K562 (cell line): ENCODE measurements around the gene SFMBT2. TPM values are rescaled to one million over a fixed set of nuclear protein-coding genes. Genes with fewer than 3 reads are reported as not detected.

ENCODE experiments used
- ATAC-seq: fragments of 200-7000 bp; cut with Tn5 transposase; 3 replicates; pipeline ENCODE4 v1.9.1; 2020; ENCODE audit warnings: moderate library complexity
- BruUV-seq: library from RNA; stranded (reverse); fragments of 400-500 nt; replicated peaks from 2 replicates; lab custom pipeline; 2021; lab: Mats Ljungman, UMichigan
- CTCF ChIA-PET: fragments of 300-600 bp; formaldehyde crosslinking; extraction: SDS; loops from one replicate; lab custom pipeline; 2021; ENCODE audit warnings: low intra/inter-chr PET ratio; lab: Yijun Ruan, JAX
- POLR2A ChIA-PET: fragments of 300-600, 350-650 bp; sonication (Branson Sonifier 250); formaldehyde crosslinking; extraction: SDS; loops from one replicate; lab custom pipeline; 2021; ENCODE audit warnings: antibody characterized with exemption, inconsistent platforms; lab: Yijun Ruan, JAX
- DNase-seq, 4 experiments: peaks; one replicate each; pipeline versions ENCODE4 v3.0.0 to v3.0.0-alpha.2; 2011 to 2018; ENCODE audit warnings: low spot score in 3 of 4, mixed read lengths in 3 of 4; ENCODE audit errors: extremely low read depth in 1 of 4
- FAIRE-seq: peaks from 2 replicates; lab custom pipeline; 2011; peaks lifted over from hg19 to GRCh38; lab: Jason Lieb, UNC
- H2AFZ ChIP-seq: 2 replicates; pipeline ENCODE4 v1.6.0; 2011; ENCODE audit warnings: low read depth, low read length, control low read depth, inconsistent platforms
- H3K27ac ChIP-seq: fragments of 200-600 bp; 3 replicates; pipeline ENCODE4 v1.8.0; 2011; ENCODE audit warnings: low read depth, mild to moderate bottlenecking, control low read depth, inconsistent platforms, low read length, moderate library complexity, mixed read lengths; ENCODE audit errors: extremely low read depth
- H3K27me3 ChIP-seq, 2 experiments: fragments of 300-600 bp in 1 of 2; 2 replicates in 1 of 2; 3 replicates in 1 of 2; pipeline versions ENCODE4 v1.6.0 to v1.8.0; 2011; ENCODE audit warnings: inconsistent platforms in 2 of 2, low read length in 2 of 2, mild to moderate bottlenecking in 1 of 2, mixed read lengths in 1 of 2, moderate library complexity in 1 of 2; ENCODE audit not compliant: control insufficient read depth in 2 of 2, insufficient read depth in 2 of 2
- H3K36me3 ChIP-seq: fragments of 300-600 bp; 3 replicates; pipeline ENCODE4 v1.8.0; 2011; ENCODE audit warnings: mild to moderate bottlenecking, low read length, inconsistent platforms; ENCODE audit not compliant: control insufficient read depth, insufficient read depth
- H3K4me1 ChIP-seq, 2 experiments: fragments of 200-600 bp in 1 of 2; replicated peaks in 1 of 2; 2 replicates in 1 of 2; 3 replicates in 1 of 2; pipeline versions ENCODE4 v1.5.1 to v1.8.0; 2011; ENCODE audit warnings: inconsistent platforms in 2 of 2, low read length in 2 of 2, mild to moderate bottlenecking in 1 of 2, mixed read lengths in 1 of 2, moderate library complexity in 1 of 2; ENCODE audit not compliant: control insufficient read depth in 2 of 2, insufficient read depth in 2 of 2
- H3K4me2 ChIP-seq: 2 replicates; pipeline ENCODE4 v1.6.1; 2011; ENCODE audit warnings: low read length, control low read depth, inconsistent platforms, mixed read lengths; ENCODE audit not compliant: insufficient read depth
- H3K4me3 ChIP-seq: fragments of 200-600 bp; sonication (generic), shearing (Covaris generic); 2 replicates; pipeline ENCODE4 v1.5.1; 2016; ENCODE audit warnings: control low read depth, inconsistent platforms
- H3K79me2 ChIP-seq: fragments of 200-600 bp; 3 replicates; pipeline ENCODE4 v1.8.0; 2011; ENCODE audit warnings: low read length, inconsistent platforms; ENCODE audit not compliant: control insufficient read depth, insufficient read depth
- H3K9ac ChIP-seq, 2 experiments: 2 replicates each; pipeline versions ENCODE4 v1.6.0 to v1.6.1; 2011; ENCODE audit warnings: low read depth in 2 of 2, low read length in 2 of 2, control low read depth in 1 of 2, inconsistent platforms in 1 of 2, mild to moderate bottlenecking in 1 of 2, mixed read lengths in 1 of 2; ENCODE audit not compliant: insufficient read depth in 1 of 2
- H3K9me1 ChIP-seq: one replicate; pipeline ENCODE4 v1.6.0; 2011; ENCODE audit warnings: inconsistent platforms, mild to moderate bottlenecking, low read length, moderate library complexity; ENCODE audit not compliant: control insufficient read depth, insufficient read depth
- H3K9me3 ChIP-seq: replicated peaks from 2 replicates; pipeline ENCODE4 v1.5.1; 2011; ENCODE audit warnings: low read depth, low read length, inconsistent platforms; ENCODE audit not compliant: control insufficient read depth, insufficient read depth
- H4K20me1 ChIP-seq: replicated peaks from 2 replicates; pipeline ENCODE4 v1.6.1; 2011; ENCODE audit warnings: low read length, inconsistent platforms, mixed read lengths; ENCODE audit not compliant: control insufficient read depth, insufficient read depth
- ARHGAP35 ChIP-seq: fragments of 450-650 bp; IDR thresholded peaks from 2 replicates; pipeline ENCODE4 v1.6.1; 2018; ENCODE audit not compliant: partially characterized antibody
- FOXP4 ChIP-seq: sonication (generic); formaldehyde crosslinking; IDR thresholded peaks from 2 replicates; pipeline ENCODE4 v1.8.0; 2022; ENCODE audit warnings: mild to moderate bottlenecking, missing genetic modification reagents, borderline replicate concordance
- KAT2B ChIP-seq: IDR thresholded peaks from one replicate; pipeline ENCODE4 v1.6.1; 2012; ENCODE audit warnings: low read depth, mild to moderate bottlenecking, control low read depth, inconsistent platforms, low read length, moderate library complexity
- KHSRP ChIP-seq: fragments of 450-650 bp; IDR thresholded peaks from 2 replicates; pipeline ENCODE4 v1.6.1; 2017
- RAD21 ChIP-seq, 2 experiments: fragments of 250-450 bp in 1 of 2; fragments of 450-650 bp in 1 of 2; sonication (Bioruptor Pico) in 1 of 2; formaldehyde crosslinking in 1 of 2; IDR thresholded peaks in 1 of 2; conservative IDR thresholded peaks in 1 of 2; 2 replicates each; pipeline versions ENCODE4 v1.4.0 to v1.8.0; 2020 to 2022; ENCODE audit warnings: mild to moderate bottlenecking in 2 of 2, moderate library complexity in 1 of 2
- RFX1 ChIP-seq: fragments of 450-650 bp; IDR thresholded peaks from 2 replicates; pipeline ENCODE4 v1.6.1; 2016; ENCODE audit warnings: mild to moderate bottlenecking, moderate library complexity
- TCFL5 ChIP-seq: fragments of 250-450 bp; sonication (Bioruptor Pico); conservative IDR thresholded peaks from 2 replicates; pipeline ENCODE4 v1.6.1; 2021; ENCODE audit warnings: mild to moderate bottlenecking, moderate library complexity, matching md5 sums
- ZNF232 ChIP-seq: sonication (generic); formaldehyde crosslinking; IDR thresholded peaks from 2 replicates; pipeline ENCODE4 v1.8.0; 2022; ENCODE audit warnings: mild to moderate bottlenecking, missing genetic modification reagents
- ZNF583 ChIP-seq: fragments of 250-450 bp; sonication (Bioruptor Pico); IDR thresholded peaks from 2 replicates; pipeline ENCODE4 v1.4.0; 2020
- WGBS: fragments of 100-300 bp; shearing (Covaris generic); methylation state at CpG from one replicate; pipeline ENCODE4 v1.1.6; 2016; ENCODE audit warnings: low coverage, mixed read lengths; ENCODE audit not compliant: insufficient coverage; ENCODE audit errors: missing lambda C conversion rate; 5-methylcytosine and 5-hydroxymethylcytosine counted together
- in situ Hi-C: fragments of 300-500 bp; cut with MboI; formaldehyde crosslinking; loops from 4 replicates; pipeline ENCODE4 v1.15.0; 2018; ENCODE audit warnings: inconsistent platforms, mixed read lengths
- intact Hi-C: fragments of 100-400 bp; cut with micrococcal nuclease; formaldehyde crosslinking; loops from 2 replicates; pipeline ENCODE4 v1.14.2; 2022
- polyA plus RNA-seq, 8 experiments: library from polyadenylated mRNA; depleted of rRNA in 4 of 8; stranded (reverse) in 5 of 8; unstranded in 3 of 8; fragments of >200 nt; fragmentation: Nextera tagmentation in 2 of 8; fragmentation: Illumina TruSeq in 1 of 8; extraction: Ambion mirVana in 2 of 8; extraction: Trizol in 1 of 8; gene quantifications; 2 replicates each; pipeline versions ENCODE4 v1.2.1 to v1.2.3, GENCODE V29; 2011 to 2014; ENCODE audit warnings: inconsistent platforms in 1 of 8, missing spikeins in 1 of 8
- total RNA-seq, 7 experiments: library from RNA; depleted of rRNA in 6 of 7; stranded (reverse); fragments of >200 nt in 6 of 7; fragmentation: Illumina TruSeq in 2 of 7; extraction: Trizol in 2 of 7; gene quantifications; 2 replicates each; pipeline versions ENCODE4 v1.2.1 to v1.2.3, GENCODE V29; 2011 to 2021; ENCODE audit warnings: low replicate concordance in 1 of 7

SFMBT2 gene
- total and polyA plus RNA-seq, 9 of the 15 experiments (the other 6 are each of a cell fraction or from before 2014, with no cell fraction given), result 1.2 to 13.6 (median 7.6) TPM

GRCh38 chr10:7306147-7306546, 104.7 kb downstream of the SFMBT2 start:
- intact Hi-C loops, result no loop called here
- TF ChIP-seq KAT2B (no peak), ZNF232 (no peak)
- TF ChIP-seq, all 486 proteins: peak for 0
- Histone ChIP-seq H3K4me2 (no peak overlapping the region), H3K27ac (no peak overlapping the region), H3K4me3 (no peak overlapping the region), H3K4me1 (peaks cover 3 to 7% of the 10 kb centered on the region in 2 experiments; a peak in 1 of 5 replicates), H3K79me2 (peaks cover 78% of the 10 kb centered on the region), H2AFZ (no peak overlapping the region), H3K36me3 (no peaks in the 10 kb centered on the region), H3K9me1 (no peaks in the 10 kb centered on the region), H3K27me3 (no peaks in the 10 kb centered on the region), H4K20me1 (peaks cover 4% of the 10 kb centered on the region; the same call in 1 of the 2 replicates), H3K9ac (no peak overlapping the region), H3K9me3 (no peaks in the 10 kb centered on the region)
- WGBS, result 72% methylated on average over 9 of the region's 9 CpGs
- no TSS peak for BruUV-seq
- POLR2A ChIA-PET, result interaction anchor here (1.2 kb wide), 1 partner anchor 14 kb away, joined by 5 read pairs; no protein-coding TSS in a partner anchor
- DNase-seq (no peak), ATAC-seq (no peak), FAIRE-seq (no peak)
- CTCF ChIA-PET, result interaction anchor here (0.7 kb wide), 1 partner anchor 27 kb away, joined by 5 read pairs; no protein-coding TSS in a partner anchor
- in situ Hi-C loops, result no loop called here

GRCh38 chr10:7305053-7305452, 105.8 kb downstream of the SFMBT2 start:
- H3K4me1 ChIP-seq, result peaks cover 3 to 7% of the 10 kb centered on the region in 2 experiments; a peak in 1 of 5 replicates
- peaks cover 4% of the 10 kb centered on the region; the same call in 1 of the 2 replicates for H4K20me1 ChIP-seq
- intact Hi-C loops, result no loop called here
- no peaks in the 10 kb centered on the region for H3K9me3 ChIP-seq
- in situ Hi-C loops, result no loop called here
- ChIA-PET POLR2A (interaction anchor here (1.2 kb wide), 1 partner anchor 13 kb away, joined by 5 read pairs; no protein-coding TSS in a partner anchor), CTCF (no interaction called here)
- H3K4me3 ChIP-seq, result no peak overlapping the region
- TF ChIP-seq KHSRP, result no peak
- TF ChIP-seq FOXP4, result no peak
- no peak for TF ChIP-seq TCFL5 (CRISPR knock-in tag)
- no peak for TF ChIP-seq ZNF583
- no peak for TF ChIP-seq RFX1
- TF ChIP-seq ARHGAP35, result no peak
- TF ChIP-seq RAD21 (CRISPR knock-in tag; conservative IDR thresholded peaks at IDR 0.05 in 1 of 2, IDR thresholded peaks at IDR 0.05 in 1 of 2), result no peak
- DNase-seq (no peak), ATAC-seq (no peak), FAIRE-seq (no peak)
- no peak overlapping the region for H3K9ac ChIP-seq
- no peaks in the 10 kb centered on the region for H3K27me3 ChIP-seq
- no peak overlapping the region for H2AFZ ChIP-seq
- no peak overlapping the region for H3K27ac ChIP-seq
- no TSS peak for BruUV-seq
- no peaks in the 10 kb centered on the region for H3K36me3 ChIP-seq
- WGBS, result 79% methylated on average over 6 of the region's 6 CpGs
- H3K4me2 ChIP-seq, result no peak overlapping the region
- no peaks in the 10 kb centered on the region for H3K9me1 ChIP-seq
- H3K79me2 ChIP-seq, result peaks cover 80% of the 10 kb centered on the region
